Medulla oblongata (tissue), 1 donor: ENCODE results near the gene CYBC1.
A peak's percentile ranks its signal among the peaks of the same experiment; 100 is the strongest.

Source experiments
- DNase-seq: peaks from one replicate; pipeline ENCODE4 v3.0.0-alpha.2; 2015; ENCODE audit errors: extremely low spot score

Gene CYBC1

DNA sequence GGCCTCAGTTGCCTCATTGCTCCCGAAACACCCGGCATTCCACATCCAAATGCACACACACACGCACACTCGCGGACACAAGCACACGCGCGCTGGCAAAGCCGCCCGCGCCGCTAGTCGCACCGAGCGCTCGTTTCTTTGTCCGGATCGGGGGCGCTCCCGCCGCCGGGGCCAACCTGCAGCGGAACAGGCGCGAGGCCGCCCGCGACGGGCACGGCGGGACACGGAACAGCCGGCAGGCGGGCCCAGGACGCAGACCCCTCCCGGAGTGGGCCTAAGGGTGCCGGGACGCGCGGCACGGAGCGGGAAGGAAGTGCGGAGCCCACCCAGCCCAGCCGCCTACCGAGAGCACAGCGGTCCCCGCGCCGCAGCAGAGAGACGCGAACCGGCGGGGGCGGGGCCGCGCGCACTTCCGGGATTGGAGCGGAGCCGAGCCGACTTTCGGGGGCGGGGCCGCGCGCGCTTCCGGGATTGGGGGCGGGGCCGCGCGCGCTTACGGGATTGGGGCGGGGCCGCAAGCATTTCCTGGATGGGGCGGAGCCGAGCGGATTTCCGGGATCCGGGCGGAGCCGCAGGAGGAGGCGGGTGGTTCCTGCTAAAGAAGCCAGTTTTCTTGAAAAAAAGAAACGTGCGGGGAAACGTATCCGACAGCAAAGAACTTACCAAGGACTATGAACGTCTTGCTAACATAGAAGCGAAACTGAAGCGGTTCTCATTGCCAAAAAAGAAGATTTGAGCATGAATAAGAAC, at the start of gene CYBC1:
Gene CYBC1, minus strand, starts transcription at position 396 of the 750 bp plus-strand sequence. CDS start 1,498 bp downstream, outside the sequence.
- DNase-seq = peak; percentile 92

GRCh38 chr17:82497483-82498405, 47.2 kb upstream of the CYBC1 start:
- DNase-seq = no peak

DNA sequence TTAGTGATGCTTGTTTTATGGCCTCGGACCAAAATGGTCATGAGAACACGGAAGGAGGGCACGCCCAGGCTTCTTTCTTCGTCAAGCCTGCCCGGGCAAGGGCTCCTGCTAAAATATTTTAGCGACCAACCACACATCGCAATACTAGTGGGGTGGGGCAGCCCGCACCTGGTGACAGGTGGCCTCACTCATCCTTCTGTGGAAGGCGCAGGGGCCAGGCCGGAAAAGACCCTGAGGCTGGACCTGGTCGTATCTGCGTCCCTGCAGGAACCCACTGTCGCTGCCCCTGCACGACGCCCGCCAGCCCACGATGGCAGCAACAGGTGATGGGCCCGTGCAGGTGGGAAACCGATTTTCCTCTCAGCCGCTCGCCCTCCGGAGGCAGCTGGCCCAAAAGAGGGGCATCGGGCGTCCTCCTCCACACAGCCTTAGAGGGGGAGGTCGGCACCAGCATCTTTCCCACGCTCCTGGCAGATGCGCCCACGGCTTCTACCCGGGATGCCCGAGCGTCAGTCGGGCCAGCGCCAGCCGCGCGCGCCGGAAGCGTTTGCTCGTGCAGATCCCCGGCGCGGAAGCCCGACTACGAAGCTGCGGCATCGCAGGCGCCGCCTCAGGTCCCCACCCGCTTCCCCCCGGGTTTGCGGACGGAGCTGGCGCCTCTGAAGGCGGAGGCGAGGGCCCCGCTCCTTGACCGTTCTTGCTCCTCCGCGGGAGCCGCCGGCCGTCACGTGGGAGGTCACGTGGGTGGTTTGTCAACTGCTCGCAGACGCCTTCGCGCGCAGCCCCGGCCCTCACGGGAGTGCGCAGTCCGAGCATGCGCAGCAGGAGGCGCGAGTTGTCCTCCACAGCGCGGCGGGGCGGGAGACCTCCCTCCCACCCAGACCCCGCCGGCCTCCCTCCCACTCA, 46.2 kb upstream of the CYBC1 start:
- DNase-seq = peak; percentile 97

DNA sequence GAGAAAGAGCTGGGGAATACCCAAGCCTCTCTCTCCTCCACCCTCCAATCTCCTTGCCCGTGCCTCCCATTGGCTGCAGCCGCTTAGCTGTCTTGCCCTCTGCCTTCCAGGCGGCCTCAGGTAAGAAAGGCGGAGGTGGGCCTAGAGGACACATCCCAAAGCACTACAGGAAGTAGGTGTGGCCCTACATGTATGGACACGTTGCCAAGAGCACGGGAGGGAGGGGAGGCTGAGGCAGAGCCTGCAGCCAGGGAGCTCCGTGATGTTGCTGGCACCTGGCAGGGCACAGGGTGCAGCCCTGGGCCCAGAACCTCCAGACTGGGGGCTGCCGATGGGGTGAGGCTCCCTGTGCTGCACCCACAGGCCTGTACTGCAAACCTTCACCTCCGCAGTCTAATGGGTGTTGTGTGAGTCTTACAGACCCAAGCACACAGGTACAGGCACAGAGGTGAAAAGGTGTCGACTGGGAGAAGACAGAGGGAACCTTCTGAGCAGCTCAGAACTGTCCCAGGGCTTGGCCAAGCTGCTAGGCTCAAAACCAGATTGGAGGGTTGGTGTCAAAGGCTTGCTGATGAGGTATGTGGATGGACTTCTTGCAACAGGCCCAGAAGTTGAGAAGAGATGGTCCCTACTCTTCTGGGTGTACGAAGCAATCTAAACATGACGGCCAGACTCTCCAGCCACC, 45.4 kb upstream of the CYBC1 start:
- no peak for DNase-seq

GRCh38 chr17:82494236-82495055, 43.9 kb upstream of the CYBC1 start:
- DNase-seq = peak; percentile 92

DNA sequence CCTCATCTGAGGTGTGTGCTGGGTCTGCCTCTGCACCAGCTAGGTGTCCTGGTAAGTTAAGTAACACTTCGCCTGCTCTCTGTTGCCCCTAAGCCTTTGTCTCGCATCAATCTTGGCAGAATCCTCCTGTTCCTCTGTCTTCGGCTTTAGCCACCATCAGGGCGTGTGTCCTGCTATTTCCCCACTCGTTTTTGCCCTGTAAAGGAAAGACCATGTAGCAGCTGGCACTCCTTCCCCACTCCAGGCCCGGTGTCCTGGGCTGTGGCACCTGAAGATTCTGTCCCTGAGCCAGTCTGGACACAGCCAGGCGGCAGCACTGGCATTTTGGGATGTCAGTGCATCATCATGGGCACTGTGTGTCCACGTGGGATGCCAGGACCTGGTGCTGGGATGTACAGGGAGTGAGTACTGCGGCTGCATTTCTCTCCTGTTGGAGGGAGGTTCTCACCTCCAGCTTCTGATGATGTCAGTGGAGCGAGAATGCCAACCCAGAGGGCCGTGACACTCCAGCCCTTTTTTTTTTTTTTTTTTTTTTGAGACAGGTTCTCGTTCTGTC, 42.8 kb upstream of the CYBC1 start:
- DNase-seq = no peak

DNA sequence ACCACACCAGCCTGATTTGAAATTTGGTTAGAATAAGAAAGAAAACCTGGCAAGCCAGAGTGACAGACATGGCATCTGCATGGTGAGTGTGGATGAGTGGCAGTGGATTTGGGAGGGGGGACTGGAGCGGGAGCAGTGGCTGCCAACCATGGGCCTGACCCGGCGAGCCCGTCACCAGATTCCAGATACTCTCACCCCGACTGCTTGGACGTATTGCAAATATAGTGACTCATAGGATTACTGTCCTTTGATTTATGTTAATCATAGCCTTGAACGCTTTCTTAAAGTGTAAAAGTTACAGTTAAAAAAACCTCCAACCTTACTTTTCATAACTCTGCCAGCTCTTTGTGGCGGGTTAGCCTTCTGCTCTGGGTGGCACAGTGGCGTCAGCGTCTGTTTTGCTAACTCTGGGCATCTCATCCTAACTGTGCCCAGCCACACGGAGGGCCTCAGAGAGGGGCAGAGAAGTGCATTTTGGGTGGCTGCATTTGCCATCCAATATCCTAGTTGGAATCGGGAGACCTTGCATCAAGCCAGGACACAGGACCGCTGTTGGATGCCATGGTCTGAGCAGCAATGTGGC, 42.2 kb upstream of the CYBC1 start:
- DNase-seq = no peak

DNA sequence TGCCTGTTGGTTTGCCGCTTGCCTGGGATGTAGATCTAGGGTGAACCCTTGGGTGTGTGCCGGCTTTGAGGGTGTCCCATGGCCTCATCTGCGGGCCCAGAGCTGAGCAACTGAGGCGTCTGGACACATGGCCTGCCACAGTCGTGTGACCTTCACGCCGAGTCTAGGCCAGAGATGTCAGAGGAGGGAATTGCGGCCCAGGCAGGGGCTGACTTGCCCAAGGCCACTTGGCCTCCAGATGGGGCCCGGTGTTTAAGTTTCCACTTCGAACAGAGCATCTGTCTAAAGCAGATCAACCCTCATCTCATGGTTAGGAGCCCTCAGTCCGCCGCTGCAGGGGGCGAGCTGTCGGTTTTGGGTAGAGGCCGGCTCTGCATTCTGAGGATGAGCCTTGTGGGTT, 41.0 kb upstream of the CYBC1 start:
- no peak for DNase-seq

DNA sequence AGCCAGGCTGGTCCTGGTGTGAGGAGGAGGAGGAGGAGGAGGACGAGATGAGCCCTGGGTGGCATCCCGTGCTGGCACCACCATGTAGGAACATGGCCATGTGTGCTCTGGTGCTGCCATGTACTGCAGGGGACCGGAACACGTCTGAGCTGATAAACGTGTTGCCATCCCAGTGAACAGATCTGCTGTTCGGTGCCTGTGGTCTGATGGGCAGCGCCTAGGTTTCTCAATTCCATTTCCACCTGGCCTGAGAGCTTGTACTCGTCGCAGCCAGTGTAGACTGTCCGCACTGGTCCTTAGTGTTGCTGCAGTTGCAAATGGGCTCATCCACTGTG, 40.6 kb upstream of the CYBC1 start:
- no peak for DNase-seq

- DNase-seq = no peak
Measured at GRCh38 chr17:82490512-82491195, 40.1 kb upstream of the CYBC1 start.

DNA sequence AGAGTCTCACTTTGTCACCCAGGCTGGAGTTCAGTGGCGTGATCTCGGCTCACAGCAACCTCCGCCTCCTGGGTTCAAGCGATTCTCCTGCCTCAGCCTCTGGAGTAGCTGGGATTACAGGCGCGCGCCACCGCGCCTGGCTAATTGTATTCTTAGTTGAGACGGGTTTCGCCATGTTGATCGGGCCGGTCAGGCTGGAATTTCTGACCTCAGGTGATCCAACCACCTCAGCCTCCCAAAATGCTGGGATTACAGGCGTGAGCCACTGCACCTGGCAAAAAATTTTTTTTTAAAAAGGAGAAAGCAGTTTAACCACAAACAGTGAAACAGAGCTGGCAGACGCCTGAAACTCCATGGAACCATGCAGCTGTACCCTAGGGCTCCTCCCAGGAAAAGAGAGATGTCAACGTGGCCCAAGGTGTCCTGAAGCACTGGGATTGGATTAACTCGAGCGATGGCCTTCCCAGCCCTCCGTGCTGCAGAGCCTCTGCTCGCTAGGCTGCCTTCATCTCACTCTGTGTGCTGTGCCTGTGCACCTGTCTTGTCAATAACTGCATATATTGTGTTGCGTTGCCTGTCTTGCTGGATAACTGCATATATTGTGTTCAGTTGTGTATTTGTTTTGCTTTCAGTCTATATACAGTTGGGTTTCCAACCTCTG, 39.4 kb upstream of the CYBC1 start:
- no peak for DNase-seq

GRCh38 chr17:82489117-82489516, 38.6 kb upstream of the CYBC1 start:
- peak; percentile 78 for DNase-seq

DNA sequence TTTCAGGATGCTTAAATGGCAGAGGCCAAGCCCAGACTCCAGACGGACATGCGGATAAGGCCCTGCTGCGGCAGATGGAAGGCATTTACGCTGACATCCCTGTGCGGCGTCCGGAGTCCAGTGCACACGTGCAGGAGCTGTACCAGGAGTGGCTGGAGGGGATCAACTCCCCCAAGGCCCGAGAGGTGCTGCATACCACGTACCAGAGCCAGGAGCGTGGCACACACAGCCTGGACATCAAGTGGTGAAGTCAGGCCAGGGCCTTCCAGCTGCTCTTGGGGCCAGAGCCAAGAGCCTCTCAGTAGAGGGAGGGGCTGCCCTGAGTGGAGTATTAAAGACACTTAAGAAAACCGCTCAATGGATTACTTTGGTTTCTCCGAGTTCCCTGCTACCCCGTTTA, 37.4 kb upstream of the CYBC1 start:
- DNase-seq = peak; percentile 41

DNA sequence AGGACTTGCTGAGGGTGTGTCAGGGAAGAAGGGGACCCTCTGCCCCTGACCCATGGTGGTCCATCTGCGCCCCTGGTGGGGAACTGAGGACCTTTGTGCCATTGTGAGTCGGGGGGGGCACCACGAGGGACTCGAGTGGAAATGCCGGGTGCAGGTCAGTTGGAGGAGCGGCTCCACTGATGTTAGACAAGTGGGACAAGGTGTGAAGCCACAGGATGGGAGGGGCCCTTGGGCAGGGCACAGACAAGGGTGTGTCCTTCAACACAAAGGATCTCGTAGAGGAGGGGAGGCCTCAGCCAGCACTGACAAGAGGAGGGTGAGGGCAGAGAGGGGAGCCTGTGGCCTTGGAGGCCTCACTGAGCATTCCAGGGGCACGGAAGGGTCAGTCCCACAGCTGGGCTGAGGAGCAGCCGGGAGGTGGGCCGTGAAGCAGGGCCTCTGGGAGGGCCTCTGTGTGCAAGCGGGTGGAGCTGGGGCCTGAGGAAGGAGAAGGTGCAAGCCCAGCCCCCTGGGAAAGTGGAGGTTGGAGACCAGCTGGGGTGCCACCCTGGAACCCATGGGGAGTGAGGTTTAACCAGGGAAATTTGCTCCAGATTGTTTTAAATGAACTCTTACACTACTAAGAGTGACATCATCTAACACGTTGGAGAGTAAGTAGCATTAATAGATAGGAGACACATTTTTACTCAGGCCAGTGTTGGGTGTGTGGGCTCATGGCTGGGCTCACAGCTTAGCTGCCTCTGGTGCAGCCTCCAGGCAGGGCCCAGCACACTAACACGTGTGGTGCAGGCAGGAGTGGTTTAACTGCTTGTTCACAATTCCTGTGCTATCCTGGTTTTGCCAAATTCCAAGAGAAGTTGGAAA, 35.9 kb upstream of the CYBC1 start:
- DNase-seq = no peak

GRCh38 chr17:82483836-82484235, 33.3 kb upstream of the CYBC1 start:
- no peak for DNase-seq

- no peak for DNase-seq
Measured at GRCh38 chr17:82483204-82483660, 32.7 kb upstream of the CYBC1 start.

- no peak for DNase-seq
Measured at GRCh38 chr17:82480318-82480717, 29.8 kb upstream of the CYBC1 start.

DNA sequence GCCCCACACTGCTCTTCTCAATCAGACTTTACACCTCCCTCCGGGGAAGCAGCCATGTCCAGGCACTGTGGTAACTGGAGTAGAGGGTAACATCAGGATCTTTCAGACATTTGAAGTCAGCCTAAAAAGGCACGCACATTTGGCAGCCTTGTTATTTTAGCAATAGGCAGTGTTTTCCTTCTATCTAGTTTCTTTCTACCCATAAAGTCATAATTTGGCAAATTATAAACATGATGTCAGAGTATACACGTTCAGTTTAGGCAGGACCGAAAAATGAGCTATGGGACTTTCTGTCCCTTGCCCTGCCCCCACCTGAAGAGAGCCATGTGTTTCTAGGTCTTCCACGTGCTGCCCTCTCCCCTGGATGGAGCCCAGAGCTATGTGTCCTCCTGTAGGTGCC, 29.1 kb upstream of the CYBC1 start:
- DNase-seq = no peak
